GM21619 (cell line): ENCODE measurements around the gene TLE1.
A peak's percentile ranks its signal among the peaks of the same experiment; 100 is the strongest.

Source experiments
- ATAC-seq: cut with Tn5 transposase; IDR thresholded peaks from one replicate; pipeline ENCODE4 v1.9.1; 2021; ENCODE audit not compliant: unreplicated experiment

The TLE1 gene

DNA sequence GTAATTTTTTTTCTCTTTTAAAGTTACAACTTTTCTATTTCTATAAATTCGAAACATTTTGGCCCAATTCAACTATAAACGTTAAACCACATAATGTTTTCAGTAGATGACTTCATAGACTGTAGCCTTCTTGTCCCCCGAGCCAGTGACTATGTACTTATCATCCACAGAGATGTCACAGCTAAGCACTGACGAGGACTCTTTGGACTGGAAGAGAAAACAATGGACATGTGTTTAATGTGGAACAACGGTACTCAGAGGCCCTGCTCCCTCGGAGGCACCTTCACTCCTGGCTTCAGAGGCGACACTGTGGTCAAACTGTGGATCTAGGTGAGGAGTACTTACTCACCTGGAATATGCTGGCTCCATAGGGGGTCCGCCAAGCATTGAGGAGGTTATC is 105.2 kb downstream of the TLE1 start:
- ATAC-seq: no peak

DNA sequence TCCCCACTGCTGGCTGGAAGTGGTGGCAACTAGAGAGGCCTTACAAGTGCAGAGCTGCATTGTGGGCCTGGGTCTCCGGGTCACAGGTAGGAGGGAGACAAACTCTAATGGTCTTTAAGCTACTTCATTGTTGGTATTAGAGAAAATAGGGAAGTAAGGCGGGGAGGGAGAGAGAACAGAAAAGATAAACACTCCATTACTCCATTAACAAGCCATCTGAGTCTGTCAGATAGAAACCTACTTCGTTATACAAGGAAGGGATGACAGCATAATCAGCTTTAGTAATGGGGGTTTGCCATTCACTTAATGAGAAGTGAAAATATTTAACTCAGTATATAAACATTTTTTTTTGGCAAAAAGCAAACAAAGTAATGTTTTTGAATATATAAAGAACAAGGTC is 107.4 kb downstream of the TLE1 start:
- ATAC-seq: no peak

DNA sequence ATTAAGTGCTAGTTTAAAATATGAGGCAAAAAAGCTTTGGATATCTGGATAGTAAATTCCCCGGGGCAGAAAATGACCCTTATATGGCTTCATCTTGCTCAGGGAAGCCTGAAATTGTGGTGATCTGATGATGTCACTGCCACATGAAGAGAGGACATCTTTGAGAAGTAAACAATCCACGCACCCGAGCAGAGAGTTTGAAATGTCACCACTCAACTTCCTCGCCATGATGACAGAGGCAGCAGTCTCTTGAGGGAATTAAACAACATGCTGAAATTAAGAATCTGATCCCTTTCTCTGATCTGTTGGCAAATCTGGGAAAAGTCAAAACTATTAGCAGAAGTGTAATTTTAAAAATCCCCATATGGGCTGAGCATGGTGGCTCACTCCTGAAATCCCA is 110.0 kb downstream of the TLE1 start:
- ATAC-seq: no peak

DNA sequence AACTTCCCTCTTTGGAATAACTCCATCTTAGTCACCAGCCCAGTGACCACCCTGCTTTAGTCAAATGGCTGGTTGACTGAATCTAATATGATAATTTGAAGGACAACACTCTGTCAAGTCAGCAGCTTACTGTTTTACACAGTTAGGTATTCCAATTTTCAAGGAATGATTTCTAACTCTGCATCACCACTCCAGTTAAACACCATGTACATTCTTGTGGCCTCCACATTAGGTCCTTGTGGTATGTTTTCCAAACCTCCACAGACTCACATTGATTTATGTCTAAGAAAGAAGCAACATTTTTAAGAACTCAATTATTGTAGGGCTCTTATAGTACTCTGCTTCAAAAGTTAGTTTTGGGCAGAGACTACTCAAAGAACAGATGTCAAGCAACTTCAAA is 110.7 kb downstream of the TLE1 start:
- no peak for ATAC-seq

DNA sequence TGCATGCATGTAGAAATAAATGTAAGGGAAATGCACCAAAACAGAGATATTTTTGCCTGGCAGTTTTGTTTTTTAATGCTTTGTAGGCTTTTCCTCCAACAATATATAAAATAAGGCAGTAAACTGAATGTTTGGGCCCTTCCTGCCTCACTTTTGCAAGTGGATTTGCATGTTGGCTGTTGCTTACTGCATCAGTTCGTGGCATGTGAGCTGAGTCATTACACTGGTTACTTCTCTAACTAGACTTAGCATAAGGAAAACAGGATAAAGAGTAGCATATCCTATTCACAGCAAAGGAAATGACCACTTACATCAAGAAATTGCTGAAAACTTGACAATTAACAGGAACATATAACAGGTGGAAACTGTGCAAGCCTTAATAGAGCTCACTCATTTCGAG is 113.4 kb downstream of the TLE1 start:
- ATAC-seq: no peak

DNA sequence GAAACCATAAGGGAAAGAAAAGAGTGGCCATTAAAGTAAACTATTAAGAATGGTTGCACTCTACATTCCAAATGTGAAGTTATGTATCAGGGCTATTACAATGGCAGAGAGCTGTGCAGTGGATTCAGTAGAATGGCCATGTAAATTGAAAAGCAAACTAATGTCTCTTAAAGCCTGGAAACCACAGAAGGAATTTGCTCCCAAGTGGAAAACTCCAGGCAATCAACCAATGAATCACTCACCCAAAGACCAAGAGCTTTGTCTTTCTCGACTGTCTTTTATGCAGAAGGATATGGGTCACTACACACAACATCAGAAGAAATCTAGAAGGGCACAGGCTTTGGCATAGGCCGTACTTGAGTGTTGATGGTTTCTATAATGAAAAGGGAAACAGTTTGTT is 114.9 kb downstream of the TLE1 start:
- ATAC-seq: no peak

DNA sequence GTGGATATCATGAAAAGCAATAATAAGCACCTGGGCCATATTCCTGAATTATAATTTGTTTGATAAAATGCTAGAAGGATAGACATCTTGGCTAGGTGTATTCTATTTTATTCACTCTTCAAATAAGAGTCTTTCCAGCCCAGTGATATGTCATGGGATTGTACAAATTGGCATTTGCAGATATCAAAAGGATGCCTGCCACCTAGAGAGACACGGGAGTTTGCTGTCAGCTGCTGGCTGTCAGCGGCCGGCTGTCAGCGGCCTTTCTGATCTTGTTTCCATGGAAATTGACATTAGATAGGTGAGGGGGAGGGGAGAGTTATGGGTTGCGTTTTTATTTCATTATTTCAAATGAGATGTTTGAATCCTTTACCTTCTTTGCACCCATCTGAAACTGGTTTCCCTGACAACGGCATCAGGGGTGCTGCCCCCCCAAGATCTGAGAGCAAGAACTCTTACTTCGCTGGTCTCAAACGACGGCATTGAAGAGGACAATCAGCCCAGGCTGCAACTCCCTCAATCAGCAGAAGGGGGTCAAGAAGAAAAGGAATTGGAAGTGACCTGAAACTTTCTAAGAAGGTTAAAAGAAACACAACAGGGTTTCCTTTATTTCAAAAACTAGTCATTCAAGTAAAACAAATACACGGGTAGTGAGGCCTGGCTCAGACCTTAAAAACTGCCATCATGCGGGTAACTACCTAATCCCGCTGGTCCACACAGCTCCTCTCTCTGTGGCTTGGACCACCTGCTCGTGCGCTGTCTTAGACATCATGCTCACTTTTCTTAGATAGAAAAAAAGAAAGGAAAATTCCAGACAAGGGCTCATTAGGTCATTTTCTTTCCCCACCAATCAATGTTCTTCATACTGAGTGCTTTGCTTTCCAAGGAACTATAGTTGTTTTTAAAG is 115.7 kb downstream of the TLE1 start:
- ATAC-seq: no peak

DNA sequence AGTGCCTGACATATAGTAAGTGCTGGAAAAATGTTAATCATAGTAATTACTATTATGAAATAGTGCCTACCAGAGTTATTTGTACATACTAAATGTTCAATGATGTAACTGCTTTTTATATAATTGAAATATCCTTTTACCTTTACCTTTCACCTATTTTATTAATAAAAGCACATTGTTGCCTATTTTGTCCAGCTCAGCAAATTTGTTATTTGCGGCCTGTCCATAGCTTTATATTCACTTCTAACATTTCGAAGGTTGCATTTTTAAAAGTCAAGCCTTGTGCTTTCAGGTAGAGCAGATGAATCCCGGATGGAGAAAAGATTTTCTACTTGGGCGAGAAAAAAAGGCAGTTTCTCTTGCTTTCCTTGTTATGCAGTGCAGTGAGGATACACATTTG is 119.3 kb downstream of the TLE1 start:
- no peak for ATAC-seq

DNA sequence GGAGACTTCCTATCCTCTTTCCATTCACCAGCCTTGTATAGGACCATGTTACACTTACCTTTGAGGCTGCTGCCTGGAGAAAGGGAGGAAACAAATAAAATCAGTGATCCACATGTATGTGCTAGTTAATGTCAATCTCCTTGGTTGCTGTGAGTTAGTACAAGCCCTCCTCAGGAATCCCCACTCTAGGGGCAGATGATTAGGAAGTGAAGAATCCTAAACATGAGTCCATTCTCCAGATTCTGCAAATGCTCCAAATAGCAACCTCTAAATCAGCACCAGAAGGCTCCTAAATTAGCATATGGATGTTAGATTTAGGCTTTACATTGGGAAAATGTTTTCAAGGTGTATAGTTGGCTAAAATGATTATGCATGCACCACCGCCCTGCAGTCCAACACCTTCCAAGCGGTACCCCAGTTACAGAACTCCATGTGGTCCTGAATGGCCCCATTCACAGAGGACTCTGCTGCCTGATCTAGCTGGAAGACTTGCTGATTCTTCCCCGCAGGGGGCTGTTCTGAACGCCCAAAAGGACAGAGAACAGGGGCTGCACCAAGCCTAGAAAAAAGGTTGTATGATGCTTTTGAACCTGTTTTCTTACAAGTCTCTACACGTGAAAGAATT is 123.2 kb downstream of the TLE1 start:
- ATAC-seq: no peak

DNA sequence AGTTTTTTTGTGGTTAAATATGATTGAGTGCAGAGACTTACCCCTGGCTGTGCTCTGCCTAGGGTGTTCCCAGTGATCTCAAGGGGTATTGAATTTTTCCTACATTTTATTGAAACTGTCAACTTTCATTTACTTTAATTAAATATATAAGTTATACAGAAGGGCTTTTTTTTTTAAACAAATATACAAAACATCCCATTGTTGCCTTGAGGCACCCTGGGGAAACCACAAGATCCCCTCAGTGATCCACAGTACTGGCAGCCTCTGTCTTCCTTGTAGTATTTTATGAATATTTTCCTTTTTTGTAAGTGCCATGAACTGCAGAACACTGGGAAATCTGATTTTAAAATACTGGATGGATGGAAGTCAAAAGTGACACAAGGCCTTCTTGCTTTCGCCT is 123.7 kb downstream of the TLE1 start:
- ATAC-seq: no peak

DNA sequence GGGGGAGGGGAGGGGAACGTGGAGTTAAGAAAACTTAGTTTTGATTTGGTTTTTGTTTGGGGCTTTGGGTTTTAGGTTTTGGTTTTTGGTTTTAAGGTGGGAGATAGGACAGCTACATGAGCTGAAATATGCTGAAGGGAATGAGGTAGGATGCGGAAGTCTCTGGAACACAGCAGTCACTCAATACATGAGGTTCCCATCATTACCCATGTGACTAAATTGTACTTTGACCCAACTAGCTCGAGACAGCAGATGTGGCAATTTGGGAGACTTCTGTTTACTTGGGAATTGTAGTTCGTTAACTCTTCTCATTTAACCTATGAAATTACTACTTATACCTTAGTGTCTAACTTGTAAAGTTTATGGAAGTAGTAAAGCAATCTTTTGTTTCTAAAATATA is 124.2 kb downstream of the TLE1 start:
- ATAC-seq: no peak

DNA sequence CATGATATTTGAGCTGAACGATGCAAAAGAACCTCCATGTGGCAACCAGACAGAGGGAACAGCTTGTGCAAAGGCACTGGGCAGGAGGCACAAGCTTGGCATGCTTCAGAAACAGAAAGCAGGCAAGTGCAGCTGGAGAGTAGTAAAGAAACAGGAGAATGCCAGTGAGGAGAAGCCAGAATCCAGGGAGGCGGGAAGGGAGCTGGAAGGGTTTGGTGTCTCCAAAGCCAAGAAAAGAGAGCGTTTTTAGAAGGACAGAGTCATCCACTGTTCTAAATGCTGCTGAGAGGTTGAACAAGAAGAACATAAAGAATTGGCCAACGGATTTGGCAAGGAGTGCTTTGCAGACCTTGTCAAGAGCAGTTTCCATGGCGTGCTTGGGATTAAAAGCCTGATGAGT is 124.7 kb downstream of the TLE1 start:
- no peak for ATAC-seq

DNA sequence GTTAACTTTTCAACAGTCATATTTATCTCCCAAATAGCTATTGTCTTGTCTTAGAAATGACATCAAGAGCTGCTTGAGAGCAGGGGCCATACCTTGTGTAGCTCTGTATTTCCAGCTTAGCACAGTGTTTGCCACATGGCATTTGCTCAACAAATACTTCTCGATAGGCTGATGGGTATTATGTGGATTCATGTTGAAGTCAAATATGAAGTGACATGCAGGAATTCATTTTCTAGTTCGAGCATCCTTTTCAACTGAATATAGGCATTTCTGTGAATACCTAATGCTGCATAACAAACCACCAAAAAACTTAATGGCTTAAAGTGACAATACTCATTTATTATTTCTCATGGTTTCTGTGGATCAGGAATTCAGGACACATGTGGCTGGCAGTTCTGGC is 125.6 kb downstream of the TLE1 start:
- ATAC-seq: no peak

DNA sequence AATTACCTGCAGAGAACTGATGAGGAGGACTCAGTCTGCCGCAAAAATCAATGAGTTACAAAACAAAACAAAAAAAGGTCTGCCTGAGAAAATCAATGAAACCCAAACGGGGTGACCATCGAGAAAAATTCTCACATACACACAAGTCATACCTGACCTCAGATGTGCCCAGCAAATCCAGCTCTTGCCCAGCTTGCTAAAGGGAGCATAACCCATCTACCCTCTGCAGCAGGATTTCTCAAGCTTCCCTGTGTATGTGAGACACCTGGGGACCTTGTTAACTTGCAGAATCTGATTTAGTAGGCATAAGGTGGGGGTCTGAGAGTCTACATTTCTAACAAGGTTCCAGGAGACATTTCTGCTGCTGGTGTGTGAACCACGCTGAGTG is 126.3 kb downstream of the TLE1 start:
- no peak for ATAC-seq

DNA sequence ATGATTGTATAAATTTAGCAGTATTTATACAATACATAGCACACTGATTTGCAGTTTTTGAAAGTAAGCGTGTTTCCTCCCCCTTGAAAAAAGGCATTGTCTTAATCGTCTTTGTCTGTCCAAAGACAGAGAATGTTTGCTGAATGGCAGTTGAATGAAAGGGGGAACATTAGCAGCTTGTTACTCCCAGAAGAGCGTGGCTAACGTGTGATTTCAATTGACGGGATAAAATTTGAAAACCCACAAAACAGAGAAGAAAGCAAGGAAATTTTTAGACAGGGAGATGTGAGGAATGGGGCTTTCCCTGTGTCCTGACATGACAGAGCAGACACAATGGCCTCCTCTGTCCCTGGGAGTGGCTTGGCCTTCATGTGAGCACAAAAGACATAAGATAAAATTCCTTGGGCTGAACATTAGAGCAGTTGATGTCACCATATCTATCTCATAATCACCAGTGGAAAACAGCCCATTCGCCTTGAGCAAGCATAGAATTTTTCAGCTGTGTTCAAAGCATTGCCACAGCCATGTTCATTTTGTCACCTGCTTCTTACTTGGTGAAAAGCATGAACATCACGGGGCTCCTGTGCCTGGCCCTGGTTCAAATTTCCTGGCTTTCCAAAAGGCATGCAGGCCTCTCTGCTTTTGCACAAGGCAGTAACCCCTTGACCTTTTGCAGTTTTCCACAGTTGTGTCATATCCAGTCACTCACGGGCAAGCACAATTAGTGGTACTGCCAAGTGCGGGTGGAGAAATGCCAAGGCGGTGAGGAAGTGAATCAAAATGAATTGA is 126.9 kb downstream of the TLE1 start:
- no peak for ATAC-seq

DNA sequence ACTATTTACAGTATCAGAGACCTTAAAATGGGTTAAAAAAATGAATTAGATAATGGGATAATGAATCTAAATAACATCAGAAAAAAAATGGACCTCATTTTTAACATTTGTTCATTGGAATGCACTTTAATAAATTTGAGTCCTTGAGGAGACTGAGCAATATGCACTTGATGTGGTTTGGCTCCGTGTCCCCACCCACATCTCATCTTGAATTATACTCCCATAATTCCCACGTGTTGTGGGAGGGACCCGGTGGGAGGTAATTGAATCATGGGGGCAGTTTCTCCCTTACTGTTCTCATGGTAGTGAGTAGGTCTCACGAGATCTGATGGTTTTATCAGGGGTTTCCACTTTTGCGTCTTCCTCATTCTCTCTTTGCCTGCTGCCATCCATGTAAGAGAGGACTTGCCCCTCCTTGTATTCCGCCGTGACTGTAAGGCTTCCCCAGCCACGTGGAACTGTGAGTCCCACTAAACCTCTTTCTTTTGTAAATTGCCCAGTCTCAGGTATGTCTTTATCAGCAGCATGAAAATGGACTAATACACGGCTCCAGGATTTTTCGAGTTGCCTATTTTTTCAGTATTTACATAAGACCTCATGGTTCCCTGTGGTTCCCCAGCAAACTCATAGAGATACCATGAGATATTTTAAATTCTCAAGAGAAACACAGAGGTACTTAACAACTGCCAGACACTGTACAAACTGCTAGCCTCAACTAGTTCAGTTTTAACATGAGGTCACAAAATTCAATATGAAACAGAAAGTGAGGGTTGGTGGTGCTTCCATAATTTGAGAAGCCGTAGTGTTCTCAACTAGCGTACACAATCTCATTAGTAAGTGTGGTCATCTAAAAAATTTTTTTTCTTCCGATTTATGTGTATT is 128.3 kb downstream of the TLE1 start:
- ATAC-seq: peak; percentile 74

DNA sequence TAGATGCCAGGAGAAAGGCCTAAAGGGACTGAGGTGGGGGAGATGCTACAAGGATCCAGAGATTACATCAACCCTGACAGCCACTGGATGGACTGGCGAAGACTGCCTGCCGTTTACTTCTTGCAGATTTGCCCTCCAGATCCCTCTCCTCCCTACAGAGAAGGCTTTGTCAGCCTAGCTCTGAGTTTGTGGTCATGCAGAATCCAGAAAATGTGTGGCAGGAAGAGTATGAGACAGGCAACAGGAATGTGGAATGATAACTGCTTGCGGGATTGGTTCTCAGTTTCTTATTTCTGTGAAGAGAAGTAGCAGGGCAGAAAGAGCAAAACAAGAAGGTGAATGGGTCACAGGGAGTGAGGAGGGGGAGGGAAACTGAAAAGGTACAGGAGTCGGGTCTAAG is 129.6 kb downstream of the TLE1 start:
- no peak for ATAC-seq

DNA sequence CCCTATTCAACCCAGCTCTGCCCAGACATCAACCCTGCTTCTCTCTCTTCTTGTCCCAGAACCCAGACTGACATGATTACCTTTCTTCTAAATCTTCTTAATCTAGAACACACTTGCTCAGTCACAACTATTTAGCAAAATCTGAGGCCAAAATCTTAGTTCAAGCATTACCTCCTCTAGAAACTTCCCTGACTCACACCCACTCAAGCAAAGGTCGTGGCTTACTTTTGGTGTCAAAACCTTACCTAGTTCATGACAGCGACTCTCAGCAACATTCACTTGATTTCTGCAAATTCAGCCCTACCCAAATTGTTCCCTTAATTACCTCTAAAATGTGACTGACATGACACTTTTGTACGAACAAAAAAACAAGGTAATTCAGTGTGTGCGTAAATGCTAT is 130.2 kb downstream of the TLE1 start:
- ATAC-seq: no peak

DNA sequence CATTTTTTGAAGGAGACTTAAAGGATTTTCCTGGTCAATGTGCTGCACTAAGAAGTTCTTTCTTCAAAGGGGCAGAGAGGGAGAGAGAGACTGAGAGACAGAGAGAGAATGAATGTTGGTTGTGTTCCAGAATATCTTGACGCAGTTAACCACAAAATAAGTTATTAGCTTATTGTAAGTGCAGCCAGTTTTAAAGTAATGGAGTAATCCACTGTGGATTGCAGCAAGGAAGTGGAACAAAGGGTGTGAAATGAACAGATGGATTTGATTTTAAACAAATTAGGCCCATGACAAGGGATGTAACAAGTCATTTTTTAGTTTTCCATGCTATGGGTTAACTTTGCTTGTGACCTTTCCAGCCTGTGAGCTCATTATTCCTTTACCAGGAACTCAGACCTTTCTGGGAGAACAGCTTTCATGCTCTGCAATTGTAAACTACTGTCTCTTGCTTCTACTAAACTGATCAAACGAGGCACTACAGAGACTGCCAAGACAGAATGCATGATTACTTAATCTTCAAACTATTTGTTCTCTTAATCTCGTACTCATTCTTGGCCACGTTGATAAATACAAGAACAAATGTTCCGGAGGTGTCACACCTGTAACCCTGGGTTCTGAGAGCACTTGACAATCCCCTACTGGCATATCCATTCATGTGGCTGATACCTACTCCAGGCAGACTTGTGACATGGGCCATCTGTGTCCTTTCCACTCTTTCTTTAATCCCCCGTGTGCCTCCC is 131.1 kb downstream of the TLE1 start:
- ATAC-seq: no peak

DNA sequence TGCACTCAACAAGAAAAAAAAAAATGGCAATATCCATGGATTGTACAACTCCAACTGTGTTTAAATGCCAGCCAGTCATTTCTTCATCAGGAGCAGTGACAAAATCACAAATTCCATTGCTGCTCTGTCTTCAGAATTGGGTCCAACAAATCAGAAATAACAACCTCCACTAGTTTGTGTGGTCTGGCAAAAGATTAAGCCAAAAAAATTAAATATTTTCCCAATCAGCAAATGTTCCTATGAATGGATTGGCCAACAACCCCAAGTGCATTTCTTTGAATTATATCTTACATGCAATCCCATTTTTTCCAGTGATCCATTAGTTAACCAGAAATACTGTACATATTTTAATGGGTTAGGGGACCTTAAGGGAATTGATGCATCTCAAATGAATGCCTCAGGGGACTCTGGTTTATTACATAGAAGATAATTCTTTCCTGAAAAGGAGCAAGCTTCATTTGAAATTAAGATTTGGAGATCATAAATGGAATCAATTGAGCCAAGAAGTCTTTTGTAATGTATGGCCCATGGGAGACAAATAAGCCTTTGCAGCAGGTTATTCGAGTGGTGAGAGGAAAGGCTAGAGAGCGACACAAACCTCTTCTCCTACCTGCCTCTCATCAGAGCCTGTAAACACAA is 131.8 kb downstream of the TLE1 start:
- ATAC-seq: no peak
